Kidney (tissue), 14 donors: Measurements from ENCODE around the gene ZNF212. TPM values are rescaled to one million over a fixed set of nuclear protein-coding genes. Genes with fewer than 3 reads are reported as not detected.

Source experiments
- DNase-seq, 5 donors: peaks; one replicate each; pipeline ENCODE4 v3.0.0-alpha.2; 2013 to 2020
- FAIRE-seq: peaks from 2 replicates; lab custom pipeline; 2012; peaks lifted over from hg19 to GRCh38; lab: Jason Lieb, UNC
- H3K27ac ChIP-seq, 2 donors: one replicate each; pipeline ENCODE4 v1.7.0; 2013; ENCODE audit warnings: low read depth in 2 of 2, low read length in 2 of 2, inconsistent platforms in 1 of 2
- H3K27me3 ChIP-seq: one replicate; pipeline ENCODE4 v1.7.1; 2013; ENCODE audit warnings: low read length, inconsistent platforms; ENCODE audit not compliant: control insufficient read depth, insufficient read depth
- H3K36me3 ChIP-seq, 3 donors: one replicate each; pipeline versions ENCODE4 v1.7.0 to v1.7.1; 2013; ENCODE audit warnings: low read length in 3 of 3, control low read depth in 1 of 3, inconsistent platforms in 1 of 3; ENCODE audit not compliant: insufficient read depth in 3 of 3, control insufficient read depth in 2 of 3
- H3K4me1 ChIP-seq, 3 donors: one replicate each; pipeline versions ENCODE4 v1.7.0 to v1.7.1; 2013; ENCODE audit warnings: low read length in 3 of 3, inconsistent platforms in 1 of 3, low read depth in 1 of 3; ENCODE audit not compliant: control insufficient read depth in 2 of 3, insufficient read depth in 2 of 3
- H3K4me3 ChIP-seq, 3 donors: one replicate each; pipeline versions ENCODE4 v1.7.0 to v1.8.1; 2013; ENCODE audit warnings: low read length in 3 of 3, control low read depth in 1 of 3, inconsistent platforms in 1 of 3
- H3K9ac ChIP-seq, 3 donors: one replicate each; pipeline versions ENCODE4 v1.7.0 to v1.7.1; 2013; ENCODE audit warnings: low read length in 3 of 3, control low read depth in 1 of 3, inconsistent platforms in 1 of 3
- H3K9me3 ChIP-seq, 3 donors: one replicate each; pipeline versions ENCODE4 v1.7.0 to v1.7.1; 2013; ENCODE audit warnings: low read length in 3 of 3, control low read depth in 1 of 3, inconsistent platforms in 1 of 3; ENCODE audit not compliant: control insufficient read depth in 2 of 3, insufficient read depth in 1 of 3
- CTCF ChIP-seq: IDR thresholded peaks from 3 replicates; pipeline ENCODE4 v1.5.1; 2012; ENCODE audit warnings: mild to moderate bottlenecking, moderate library complexity, borderline replicate concordance; ENCODE audit not compliant: insufficient read depth; ENCODE audit errors: extremely low read depth
- intact Hi-C: fragments of 100-400 bp; cut with DNase I; formaldehyde crosslinking; loops from one replicate; pipeline ENCODE4 v1.11.1; 2022
- polyA plus RNA-seq: library from polyadenylated mRNA; stranded (reverse); fragments of 350-450 nt; fragmentation: Illumina TruSeq; extraction: RNeasy Lipid Tissue Mini Kit (QIAGEN cat#74804); gene quantifications from one replicate; pipeline ENCODE4 v1.2.3, GENCODE V29; 2014; ENCODE audit warnings: low read depth, low replicate concordance; ENCODE audit not compliant: insufficient read depth
- total RNA-seq: library from RNA; stranded (reverse); fragmentation: NEBNext Ultra II Directional; extraction: Animal tissue kit (Norgen Biotek cat#: 25700); gene quantifications from one replicate; pipeline ENCODE4 v1.2.1, GENCODE V29; 2021
- donor health status: control.
- donor health status: control.
- donor health status: control.
- donor health status: control.
- donor health status: control.
- donor health status: DM: yes; HTN: yes; CAD: no.
- donor health status: Normal renal cell carcinoma (clear cell type).

ZNF212 gene
- total and polyA plus RNA-seq, 2 donors from 2014 or later, result 7.9 to 13.4 TPM

GRCh38 chr7:149237502-149237901 is 1.9 kb upstream of the ZNF212 start:
- no peaks in the 10 kb centered on the region for H3K36me3 ChIP-seq
- DNase-seq, result no peak
- intact Hi-C loops, result no loop called here
- peaks cover 0 to 17% (median 6%) of the 10 kb centered on the region in 3 donors for H3K4me1 ChIP-seq
- no peaks in the 10 kb centered on the region for H3K27me3 ChIP-seq
- no peak overlapping the region for H3K4me3 ChIP-seq
- no peak overlapping the region for H3K27ac ChIP-seq
- no peak for FAIRE-seq
- no peak for TF ChIP-seq CTCF
- no peaks in the 10 kb centered on the region for H3K9me3 ChIP-seq
- no peak overlapping the region for H3K9ac ChIP-seq

- H3K4me3 ChIP-seq, result no peak overlapping the region
- DNase-seq (no peak), FAIRE-seq (no peak)
- intact Hi-C loops, result no loop called here
- no peaks in the 10 kb centered on the region for H3K9me3 ChIP-seq
- no peak overlapping the region for H3K27ac ChIP-seq
- peaks cover 0 to 17% (median 6%) of the 10 kb centered on the region in 3 donors for H3K4me1 ChIP-seq
- no peak overlapping the region for H3K9ac ChIP-seq
- no peaks in the 10 kb centered on the region for H3K36me3 ChIP-seq
- TF ChIP-seq CTCF, result no peak
- no peaks in the 10 kb centered on the region for H3K27me3 ChIP-seq
Measured at GRCh38 chr7:149238051-149238450, 1.4 kb upstream of the ZNF212 start.

- H3K36me3 ChIP-seq, result no peaks in the 10 kb centered on the region
- H3K9me3 ChIP-seq, result no peaks in the 10 kb centered on the region
- no peaks in the 10 kb centered on the region for H3K27me3 ChIP-seq
- peak overlapping the region in 1 of 3 donors; percentile 76 for H3K9ac ChIP-seq
- DNase-seq (no peak), FAIRE-seq (no peak)
- TF ChIP-seq CTCF, result no peak
- intact Hi-C loops, result no loop called here
- no peak overlapping the region for H3K27ac ChIP-seq
- peak overlapping the region; percentile 79 to 91 (median 89) for H3K4me3 ChIP-seq
- H3K4me1 ChIP-seq, result peaks cover 0 to 17% (median 6%) of the 10 kb centered on the region in 3 donors
Measured at GRCh38 chr7:149240637-149241036, 1.2 kb downstream of the ZNF212 start.

- no peaks in the 10 kb centered on the region for H3K27me3 ChIP-seq
- TF ChIP-seq CTCF, result no peak
- H3K27ac ChIP-seq, result no peak overlapping the region
- intact Hi-C loops, result no loop called here
- no peak for DNase-seq
- FAIRE-seq, result no peak
- H3K4me1 ChIP-seq, result peaks cover 0 to 17% (median 6%) of the 10 kb centered on the region in 3 donors
- no peaks in the 10 kb centered on the region for H3K9me3 ChIP-seq
- H3K36me3 ChIP-seq, result no peaks in the 10 kb centered on the region
- H3K9ac ChIP-seq, result no peak overlapping the region
- H3K4me3 ChIP-seq, result no peak overlapping the region
Measured at GRCh38 chr7:149241696-149242095, 2.2 kb downstream of the ZNF212 start.
